ENCODE results near the gene GNAQ.

- no peak for TF ChIP-seq CTCF (IDR thresholded peaks at IDR 0.05)
- no peak for TF ChIP-seq POLR2A (IDR thresholded peaks at IDR 0.05)
These were observed 41.1 kb upstream of the GNAQ start for GRCh38 chr9:78072586-78073199.
